ENCODE results near the gene ASPG. TPM values are rescaled to one million over a fixed set of nuclear protein-coding genes. Genes with fewer than 3 reads are reported as not detected.

Gene ASPG
- total RNA-seq, 4 donors from 2014 or later = 12.2 to 78.2 (median 40.8) TPM

- intact Hi-C loops (cut with DNase I) = no loop called here
- WGBS, 2 donors = 78 to 81% methylated on average over 5 to 7 of the region's 17 CpGs
- TF ChIP-seq CTCF (IDR thresholded peaks at IDR 0.05) = no peak
- no peak for TF ChIP-seq POLR2A (IDR thresholded peaks at IDR 0.05)
- DNase-seq = no peak
- no peak overlapping the region for H3K27ac ChIP-seq
- H3K9me3 ChIP-seq = no peaks in the 10 kb centered on the region
- H3K27me3 ChIP-seq = peaks cover 0 to 63% (median 3%) of the 10 kb centered on the region in 4 donors
- no peak overlapping the region for H3K4me3 ChIP-seq
- H3K36me3 ChIP-seq = no peaks in the 10 kb centered on the region
- H3K4me1 ChIP-seq = peaks cover 0 to 15% (median 0%) of the 10 kb centered on the region in 3 donors
Measured at GRCh38 chr14:104081261-104081835, 4.2 kb upstream of the ASPG start.

- peaks cover 0 to 15% (median 0%) of the 10 kb centered on the region in 3 donors for H3K4me1 ChIP-seq
- no peaks in the 10 kb centered on the region for H3K9me3 ChIP-seq
- no peak overlapping the region for H3K4me3 ChIP-seq
- TF ChIP-seq CTCF (IDR thresholded peaks at IDR 0.05) (no peak), POLR2A (IDR thresholded peaks at IDR 0.05) (no peak)
- no peak overlapping the region for H3K27ac ChIP-seq
- H3K27me3 ChIP-seq = peaks cover 0 to 68% (median 3%) of the 10 kb centered on the region in 4 donors
- no peak for DNase-seq
- intact Hi-C loops (cut with DNase I) = no loop called here
- no peaks in the 10 kb centered on the region for H3K36me3 ChIP-seq
- WGBS, 2 donors = 84 to 89% methylated on average over 9 to 14 of the region's 15 CpGs
Measured at GRCh38 chr14:104081951-104082464, 3.5 kb upstream of the ASPG start.

GRCh38 chr14:104082807-104083206, 2.7 kb upstream of the ASPG start:
- Histone ChIP-seq H3K27ac (no peak overlapping the region), H3K4me3 (no peak overlapping the region), H3K36me3 (no peaks in the 10 kb centered on the region), H3K27me3 (peaks cover 0 to 71% (median 3%) of the 10 kb centered on the region in 4 donors), H3K4me1 (peaks cover 0 to 12% (median 0%) of the 10 kb centered on the region in 3 donors), H3K9me3 (no peaks in the 10 kb centered on the region)
- DNase-seq = no peak
- intact Hi-C loops (cut with DNase I) = no loop called here
- WGBS, 2 donors = 71 to 72% methylated on average over 5 of the region's 12 CpGs
- no peak for TF ChIP-seq POLR2A (IDR thresholded peaks at IDR 0.05)
- no peak for TF ChIP-seq CTCF (IDR thresholded peaks at IDR 0.05)

GRCh38 chr14:104084251-104085002, 1.1 kb upstream of the ASPG start:
- DNase-seq = no peak
- intact Hi-C loops (cut with DNase I) = no loop called here
- peaks cover 0 to 77% (median 3%) of the 10 kb centered on the region in 4 donors for H3K27me3 ChIP-seq
- TF ChIP-seq CTCF (IDR thresholded peaks at IDR 0.05) = no peak
- no peaks in the 10 kb centered on the region for H3K36me3 ChIP-seq
- H3K4me1 ChIP-seq = peaks cover 0 to 7% (median 0%) of the 10 kb centered on the region in 3 donors
- H3K27ac ChIP-seq = no peak overlapping the region
- no peak overlapping the region for H3K4me3 ChIP-seq
- H3K9me3 ChIP-seq = no peaks in the 10 kb centered on the region
- 68 to 70% methylated on average over 13 to 15 of the region's 16 CpGs for WGBS, 2 donors

GRCh38 chr14:104085889-104086201, 345 bp downstream of the ASPG start:
- Histone ChIP-seq H3K4me3 (peak overlapping the region in 2 of 4 donors; percentile 16 to 51), H3K4me1 (peaks cover 0 to 7% (median 0%) of the 10 kb centered on the region in 3 donors), H3K9me3 (no peaks in the 10 kb centered on the region), H3K27me3 (peaks cover 0 to 76% (median 3%) of the 10 kb centered on the region in 4 donors), H3K27ac (no peak overlapping the region), H3K36me3 (no peaks in the 10 kb centered on the region)
- no CpG with 5 or more reads among the region's 29 CpGs for WGBS, 2 donors
- no peak for TF ChIP-seq POLR2A (IDR thresholded peaks at IDR 0.05)
- TF ChIP-seq CTCF (IDR thresholded peaks at IDR 0.05) = no peak
- intact Hi-C loops (cut with DNase I) = no loop called here
- no peak for DNase-seq

All from esophagus squamous epithelium (tissue), 5 donors.